Neutrophil (primary cell): ENCODE measurements around the gene RANBP9.

Experiments used
- H3K27ac ChIP-seq: fragments of 200-600 bp; sonication (generic); 2 replicates; pipeline ENCODE4 v1.5.1; 2016; ENCODE audit warnings: mild to moderate bottlenecking, moderate library complexity
- H3K27me3 ChIP-seq: fragments of 200-600 bp; sonication (generic); 2 replicates; pipeline ENCODE4 v1.6.0; 2016; ENCODE audit warnings: mild to moderate bottlenecking
- H3K36me3 ChIP-seq: fragments of 200-600 bp; sonication (generic); 2 replicates; pipeline ENCODE4 v1.5.1; 2017
- H3K4me1 ChIP-seq, 2 experiments: fragments of 200-600 bp in 1 of 2; sonication (generic) in 1 of 2; 1 replicate in 1 of 2; 2 replicates in 1 of 2; pipeline versions ENCODE4 v1.5.1 to v1.6.1; 2013 to 2016; ENCODE audit warnings: low read depth in 1 of 2, low read length in 1 of 2, mild to moderate bottlenecking in 1 of 2, moderate library complexity in 1 of 2; ENCODE audit not compliant: control insufficient read depth in 1 of 2, insufficient read depth in 1 of 2
- H3K4me3 ChIP-seq, 2 experiments: fragments of 200-600 bp in 1 of 2; sonication (generic) in 1 of 2; 1 replicate in 1 of 2; 2 replicates in 1 of 2; pipeline ENCODE4 v1.5.1; 2013 to 2016; ENCODE audit warnings: low read depth in 1 of 2, low read length in 1 of 2, mild to moderate bottlenecking in 1 of 2, moderate library complexity in 1 of 2
- H3K9me3 ChIP-seq: fragments of 200-600 bp; sonication (generic); 2 replicates; pipeline ENCODE4 v1.5.1; 2016
- CTCF ChIP-seq: fragments of 200-600 bp; sonication (generic); IDR thresholded peaks from 2 replicates; pipeline ENCODE4 v1.5.1; 2016; ENCODE audit warnings: antibody characterized with exemption

Gene RANBP9

GRCh38 chr6:13589801-13590200 lies 121.8 kb downstream of the RANBP9 start:
- Histone ChIP-seq H3K9me3 (no peaks in the 10 kb centered on the region), H3K4me3 (no peak overlapping the region), H3K27me3 (no peaks in the 10 kb centered on the region), H3K27ac (no peak overlapping the region), H3K4me1 (peaks cover 0 to 6% of the 10 kb centered on the region in 2 experiments), H3K36me3 (peaks cover 66% of the 10 kb centered on the region)
- TF ChIP-seq CTCF, result no peak

- Histone ChIP-seq H3K9me3 (no peaks in the 10 kb centered on the region), H3K4me3 (no peak overlapping the region), H3K27me3 (no peaks in the 10 kb centered on the region), H3K4me1 (peaks cover 11 to 16% of the 10 kb centered on the region in 2 experiments), H3K36me3 (peaks cover 40% of the 10 kb centered on the region), H3K27ac (no peak overlapping the region)
- no peak for TF ChIP-seq CTCF
Measured at GRCh38 chr6:13586603-13587542, 124.8 kb downstream of the RANBP9 start.

- Histone ChIP-seq H3K4me1 (peaks cover 40 to 42% of the 10 kb centered on the region in 2 experiments), H3K27me3 (no peaks in the 10 kb centered on the region), H3K4me3 (peak overlapping the region; percentile 19 to 27), H3K36me3 (peaks cover under 1% of the 10 kb centered on the region), H3K27ac (peak overlapping the region; percentile 78), H3K9me3 (no peaks in the 10 kb centered on the region)
- no peak for TF ChIP-seq CTCF
Measured at GRCh38 chr6:13581700-13582229, 129.9 kb downstream of the RANBP9 start.

GRCh38 chr6:13579911-13580310 lies 131.7 kb downstream of the RANBP9 start:
- no peak for TF ChIP-seq CTCF
- peaks cover 54% of the 10 kb centered on the region in 2 experiments for H3K4me1 ChIP-seq
- peak overlapping the region; percentile 78 for H3K27ac ChIP-seq
- no peaks in the 10 kb centered on the region for H3K9me3 ChIP-seq
- no peak overlapping the region for H3K4me3 ChIP-seq
- no peaks in the 10 kb centered on the region for H3K27me3 ChIP-seq
- no peaks in the 10 kb centered on the region for H3K36me3 ChIP-seq

GRCh38 chr6:13577926-13578325 lies 133.7 kb downstream of the RANBP9 start:
- H3K27me3 ChIP-seq, result no peaks in the 10 kb centered on the region
- H3K9me3 ChIP-seq, result no peaks in the 10 kb centered on the region
- TF ChIP-seq CTCF, result no peak
- H3K27ac ChIP-seq, result no peak overlapping the region
- H3K4me3 ChIP-seq, result no peak overlapping the region
- peaks cover 63% of the 10 kb centered on the region in 2 experiments for H3K4me1 ChIP-seq
- H3K36me3 ChIP-seq, result no peaks in the 10 kb centered on the region
